ENCODE data around the gene PACS1.
"Not testable (repeated sequence)": the region's sequence is repeated elsewhere in the genome, so short reads cannot be mapped to it uniquely, and the experiment has no call there.

The PACS1 gene

GRCh38 chr11:66111158-66111557, 41.1 kb downstream of the PACS1 start:
- no peak for DNase-seq (ENCODE audit: low read depth)

GRCh38 chr11:66112041-66112491, 42.0 kb downstream of the PACS1 start:
- no peak for DNase-seq (ENCODE audit: low read depth)

- peak; percentile 86 for DNase-seq (ENCODE audit: low read depth)
These were observed 42.8 kb downstream of the PACS1 start for GRCh38 chr11:66112601-66113499.

GRCh38 chr11:66114957-66115356, 44.9 kb downstream of the PACS1 start:
- not testable (repeated sequence) for DNase-seq (ENCODE audit: low read depth)

- no peak for DNase-seq (ENCODE audit: low read depth)
These were observed 45.7 kb downstream of the PACS1 start for GRCh38 chr11:66115638-66116301.

GRCh38 chr11:66116576-66117361, 46.7 kb downstream of the PACS1 start:
- DNase-seq (ENCODE audit: low read depth): no peak

GRCh38 chr11:66118847-66119246, 48.8 kb downstream of the PACS1 start:
- DNase-seq (ENCODE audit: low read depth): no peak

GRCh38 chr11:66119348-66120133, 49.5 kb downstream of the PACS1 start:
- DNase-seq (ENCODE audit: low read depth): peak; percentile 78

GRCh38 chr11:66121466-66121865, 51.4 kb downstream of the PACS1 start:
- DNase-seq (ENCODE audit: low read depth): no peak

GRCh38 chr11:66123902-66124301, 53.8 kb downstream of the PACS1 start:
- no peak for DNase-seq (ENCODE audit: low read depth)

- peak; percentile 48 for DNase-seq (ENCODE audit: low read depth)
These were observed 54.5 kb downstream of the PACS1 start for GRCh38 chr11:66124564-66124963.

- DNase-seq (ENCODE audit: low read depth): no peak
These were observed 56.0 kb downstream of the PACS1 start for GRCh38 chr11:66126064-66126463.

GRCh38 chr11:66126808-66127555, 56.9 kb downstream of the PACS1 start:
- DNase-seq (ENCODE audit: low read depth): no peak

- no peak for DNase-seq (ENCODE audit: low read depth)
These were observed 60.9 kb downstream of the PACS1 start for GRCh38 chr11:66130978-66131377.

GRCh38 chr11:66131937-66132632, 62.0 kb downstream of the PACS1 start:
- no peak for DNase-seq (ENCODE audit: low read depth)

GRCh38 chr11:66133216-66133775, 63.2 kb downstream of the PACS1 start:
- no peak for DNase-seq (ENCODE audit: low read depth)

GRCh38 chr11:66136752-66137123, 66.7 kb downstream of the PACS1 start:
- no peak for DNase-seq (ENCODE audit: low read depth)

- no peak for DNase-seq (ENCODE audit: low read depth)
These were observed 69.8 kb downstream of the PACS1 start for GRCh38 chr11:66139817-66140404.

Data from HS-5 (cell line).